Ishikawa (cell line): ENCODE results near the gene NEK10.

Experiments used
- CREB1 ChIP-seq: IDR thresholded peaks from 2 replicates; pipeline ENCODE4 v1.6.1; 2012; ENCODE audit warnings: low read depth
- EP300 ChIP-seq: IDR thresholded peaks from 2 replicates; pipeline ENCODE4 v1.6.1; 2012; ENCODE audit warnings: borderline replicate concordance
- RAD21 ChIP-seq: IDR thresholded peaks from 2 replicates; pipeline ENCODE4 v1.6.1; 2012; ENCODE audit warnings: low read depth
- REST ChIP-seq: IDR thresholded peaks from 2 replicates; pipeline ENCODE4 v1.6.1; 2012; ENCODE audit warnings: low read depth, mild to moderate bottlenecking
- TAF1 ChIP-seq: IDR thresholded peaks from 2 replicates; pipeline ENCODE4 v1.6.1; 2012; ENCODE audit warnings: low read depth, mild to moderate bottlenecking

GRCh38 chr3:27216955-27217552 lies 152.1 kb downstream of the NEK10 start:
- TF ChIP-seq REST = no peak
- no peak for TF ChIP-seq CREB1
- TF ChIP-seq RAD21 = no peak
- TF ChIP-seq TAF1 = no peak
- TF ChIP-seq EP300 = no peak
